T47D (cell line): ENCODE measurements around the gene EGFR.

Source experiments
- DNase-seq, 2 experiments: peaks; one replicate each; pipeline versions ENCODE4 v3.0.0 to v3.0.0-alpha.2; 2011 to 2012; ENCODE audit warnings: low read depth in 1 of 2, low spot score in 1 of 2
- JUND ChIP-seq: IDR thresholded peaks from 2 replicates; pipeline ENCODE4 v1.6.1; 2012; ENCODE audit warnings: low read depth
- in situ Hi-C: cut with HindIII; loops from 2 replicates; pipeline ENCODE4 v1.10.0; 2016; ENCODE audit warnings: low sequenced_read_pairs, low pct_unique_long_range_greater_than_20kb

The EGFR gene

GRCh38 chr7:55018361-55019190 lies at the start of gene EGFR:
EGFR (plus strand) TSS chr7:55019017; CDS start chr7:55019278, 261 bp downstream.
- TF ChIP-seq JUND, result no peak
- in situ Hi-C loops, result no loop called here
- peak; percentile 79 to 87 for DNase-seq

DNA sequence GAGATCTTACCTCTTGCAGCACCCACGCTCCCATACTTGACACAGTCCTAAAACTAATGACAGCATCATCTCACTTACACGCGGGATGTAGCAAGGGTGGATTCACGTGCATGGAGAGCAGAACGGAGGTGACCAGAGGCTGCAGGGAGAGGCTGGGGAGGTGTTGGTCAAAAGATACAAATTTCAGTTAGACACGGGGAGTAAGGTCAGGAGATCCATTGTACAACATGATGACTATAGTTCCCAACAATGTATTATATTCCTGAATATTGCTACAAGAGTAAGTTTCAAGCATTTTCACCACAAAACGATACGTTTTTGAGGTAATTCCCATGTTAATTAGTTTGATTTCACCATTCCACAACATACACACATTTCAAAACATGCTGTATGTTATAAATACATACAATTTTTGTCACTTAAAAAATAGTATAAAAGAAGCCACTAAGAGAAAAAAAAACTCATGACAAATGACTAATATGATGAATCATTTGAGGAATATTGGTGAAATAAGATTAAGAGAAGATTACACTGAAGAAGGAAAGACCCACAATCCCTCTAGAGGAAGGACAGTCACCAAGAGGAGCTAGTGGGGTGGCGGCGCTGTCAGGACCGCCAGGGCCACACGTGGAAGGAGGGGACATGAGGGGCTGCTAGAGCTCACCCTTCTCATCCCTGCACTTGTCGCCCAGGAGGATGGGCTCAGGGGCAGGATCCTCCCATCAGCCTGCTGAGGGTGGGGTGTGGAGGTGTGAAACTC lies 49.4 kb upstream of the EGFR start:
- no peak for TF ChIP-seq JUND
- DNase-seq, result no peak
- in situ Hi-C loops, result no loop called here

- in situ Hi-C loops, result no loop called here
- TF ChIP-seq JUND, result no peak
- no peak for DNase-seq
These were observed 46.0 kb upstream of the EGFR start for GRCh38 chr7:54972733-54973294.

GRCh38 chr7:54978364-54979116 lies 40.3 kb upstream of the EGFR start:
- peak in 1 of 2 experiments; percentile 44 for DNase-seq
- in situ Hi-C loops, result no loop called here
- no peak for TF ChIP-seq JUND

DNA sequence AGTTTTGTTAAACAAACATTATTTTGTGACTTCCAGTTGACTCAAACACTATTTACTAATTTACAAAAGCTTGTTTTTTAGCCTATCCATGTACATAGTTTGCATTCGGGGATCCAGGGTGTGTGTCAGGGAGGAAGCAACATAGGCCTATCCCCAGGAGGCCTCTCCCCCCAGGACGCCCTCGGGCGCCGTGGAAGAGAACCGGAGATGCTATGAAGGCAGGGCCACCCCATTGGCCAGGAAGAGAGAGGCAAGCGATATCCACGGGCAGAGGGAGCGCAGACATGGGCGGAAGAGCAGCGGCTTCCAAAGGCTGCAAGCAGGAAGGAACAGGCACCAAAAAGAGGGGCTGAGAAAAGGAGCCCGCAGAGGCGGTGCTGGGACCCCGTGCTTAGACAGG lies 38.3 kb upstream of the EGFR start:
- DNase-seq, result no peak
- no peak for TF ChIP-seq JUND

DNA sequence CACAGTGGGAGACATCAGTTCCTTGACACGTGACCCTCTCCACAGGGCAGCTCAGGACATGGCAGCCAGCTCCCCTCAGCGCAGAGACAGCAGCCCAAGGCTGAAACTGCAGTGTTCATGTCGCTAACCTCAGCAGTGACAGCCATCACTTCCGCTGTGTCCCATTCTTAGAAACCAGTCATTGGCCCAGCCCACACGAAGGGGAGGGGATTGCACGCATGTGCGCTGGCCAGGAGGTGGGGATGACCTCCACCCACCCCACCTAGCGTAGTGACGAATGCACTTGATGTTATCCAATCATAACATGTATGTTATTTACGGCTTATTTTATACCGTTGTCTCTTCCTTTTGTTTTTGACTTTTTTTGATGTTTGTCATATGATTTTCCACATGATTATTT lies 36.9 kb upstream of the EGFR start:
- in situ Hi-C loops, result no loop called here
- TF ChIP-seq JUND, result no peak
- DNase-seq, result no peak

More for the DNA sequence above, 38.3 kb upstream of the EGFR start:
- in situ Hi-C loops, result no loop called here

- no peak for TF ChIP-seq JUND
- in situ Hi-C loops, result no loop called here
- no peak for DNase-seq
These were observed 33.1 kb upstream of the EGFR start for GRCh38 chr7:54985426-54986330.

DNA sequence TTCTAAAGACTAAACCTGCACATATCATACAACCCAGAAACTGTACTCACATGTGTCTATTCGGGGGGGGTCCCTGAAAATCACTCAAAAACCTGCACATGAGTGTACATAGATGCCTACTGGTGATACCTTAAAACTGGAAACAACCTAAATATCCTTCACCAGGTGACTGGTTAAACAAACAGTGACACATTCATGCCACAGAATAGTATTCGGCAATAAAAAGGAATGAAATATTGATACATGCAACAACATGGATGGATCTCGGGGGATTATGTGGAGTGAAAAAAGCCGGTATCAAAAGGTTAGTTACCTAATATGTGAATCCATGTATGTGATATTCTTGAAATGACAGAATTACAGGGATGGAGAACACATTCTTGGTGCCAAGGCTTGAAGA lies 32.1 kb upstream of the EGFR start:
- in situ Hi-C loops, result no loop called here
- no peak for DNase-seq
- TF ChIP-seq JUND, result no peak

DNA sequence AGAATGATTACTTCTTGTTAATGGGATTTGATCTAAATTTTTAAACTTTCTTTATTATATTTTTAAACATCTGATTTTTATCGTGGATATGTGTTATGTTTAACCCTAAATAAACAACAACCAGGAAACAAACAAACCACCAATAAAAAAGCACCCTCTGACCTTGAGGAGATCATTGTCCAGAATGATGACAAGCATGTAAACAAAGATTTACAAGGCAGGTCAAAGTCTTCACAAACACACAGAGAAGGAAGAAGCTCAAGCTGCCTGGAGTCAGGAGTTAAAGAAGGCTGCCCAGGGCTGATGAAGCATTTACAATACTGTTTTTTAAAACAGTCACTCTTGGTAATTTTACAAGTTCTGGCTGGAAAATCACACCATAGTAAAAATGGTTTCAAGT lies 31.0 kb upstream of the EGFR start:
- TF ChIP-seq JUND, result no peak
- in situ Hi-C loops, result no loop called here
- DNase-seq, result peak in 1 of 2 experiments; percentile 75

DNA sequence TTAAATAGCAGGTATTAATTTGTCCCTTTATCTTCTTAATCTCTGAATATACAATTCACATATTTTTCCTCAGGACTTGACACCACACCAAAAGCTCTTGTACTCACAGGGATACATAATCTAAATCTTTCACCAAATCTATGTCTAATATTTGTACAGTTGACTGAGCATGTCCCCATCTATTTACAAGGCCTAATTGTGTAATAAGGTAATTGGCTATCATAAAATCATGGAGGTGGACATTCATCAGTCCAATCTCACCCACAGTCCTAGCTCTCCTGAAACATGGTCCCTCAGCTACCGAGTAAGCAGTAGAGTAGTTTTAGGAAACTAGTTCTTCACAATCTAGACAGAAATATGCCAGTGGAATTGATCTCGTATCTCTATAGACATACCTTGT lies 30.3 kb upstream of the EGFR start:
- no peak; the same call in 1 of the 2 replicates for TF ChIP-seq JUND
- in situ Hi-C loops, result no loop called here
- no peak for DNase-seq

GRCh38 chr7:54989453-54990225 lies 29.2 kb upstream of the EGFR start:
- no peak for DNase-seq
- in situ Hi-C loops, result no loop called here
- no peak for TF ChIP-seq JUND
